Rectal smooth muscle tissue (tissue), 1 donor: ENCODE data around the gene GIMAP8.

Experiments used
- H3K27ac ChIP-seq: one replicate; pipeline ENCODE4 v1.7.0; 2013; ENCODE audit warnings: low read depth, low read length, inconsistent platforms
- H3K27me3 ChIP-seq: one replicate; pipeline ENCODE4 v1.7.0; 2013; ENCODE audit warnings: low read length; ENCODE audit not compliant: control insufficient read depth, insufficient read depth
- H3K36me3 ChIP-seq: one replicate; pipeline ENCODE4 v1.7.0; 2013; ENCODE audit warnings: low read length; ENCODE audit not compliant: control insufficient read depth, insufficient read depth
- H3K4me1 ChIP-seq: one replicate; pipeline ENCODE4 v1.7.0; 2013; ENCODE audit warnings: low read length; ENCODE audit not compliant: control insufficient read depth, insufficient read depth
- H3K4me3 ChIP-seq: one replicate; pipeline ENCODE4 v1.7.0; 2013; ENCODE audit warnings: low read length
- H3K9ac ChIP-seq: one replicate; pipeline ENCODE4 v1.7.0; 2013; ENCODE audit warnings: low read length

The GIMAP8 gene

GRCh38 chr7:150406567-150407421, 43.6 kb upstream of the GIMAP8 start:
- Histone ChIP-seq H3K27ac (peak overlapping the region; percentile 95), H3K9ac (no peak overlapping the region), H3K36me3 (no peaks in the 10 kb centered on the region), H3K4me1 (peaks cover 17% of the 10 kb centered on the region), H3K27me3 (no peaks in the 10 kb centered on the region), H3K4me3 (peak overlapping the region; percentile 78)

- Histone ChIP-seq H3K4me3 (no peak overlapping the region), H3K27ac (peak overlapping the region; percentile 95), H3K4me1 (peaks cover 17% of the 10 kb centered on the region), H3K27me3 (no peaks in the 10 kb centered on the region), H3K9ac (no peak overlapping the region), H3K36me3 (no peaks in the 10 kb centered on the region)
Observed at GRCh38 chr7:150407588-150408392, 42.6 kb upstream of the GIMAP8 start.

- H3K9ac ChIP-seq = no peak overlapping the region
- no peaks in the 10 kb centered on the region for H3K27me3 ChIP-seq
- no peak overlapping the region for H3K27ac ChIP-seq
- H3K4me1 ChIP-seq = peaks cover 17% of the 10 kb centered on the region
- no peaks in the 10 kb centered on the region for H3K36me3 ChIP-seq
- no peak overlapping the region for H3K4me3 ChIP-seq
Observed at GRCh38 chr7:150408393-150409299, 41.8 kb upstream of the GIMAP8 start.

- Histone ChIP-seq H3K4me1 (peaks cover 9% of the 10 kb centered on the region), H3K4me3 (no peak overlapping the region), H3K9ac (no peak overlapping the region), H3K27ac (no peak overlapping the region), H3K36me3 (no peaks in the 10 kb centered on the region), H3K27me3 (no peaks in the 10 kb centered on the region)
Observed at GRCh38 chr7:150409300-150410030, 41.0 kb upstream of the GIMAP8 start.

GRCh38 chr7:150410131-150410530, 40.3 kb upstream of the GIMAP8 start:
- H3K27me3 ChIP-seq = no peaks in the 10 kb centered on the region
- peak overlapping the region; percentile 12 for H3K27ac ChIP-seq
- H3K36me3 ChIP-seq = no peaks in the 10 kb centered on the region
- peaks cover 9% of the 10 kb centered on the region for H3K4me1 ChIP-seq
- H3K9ac ChIP-seq = no peak overlapping the region
- H3K4me3 ChIP-seq = no peak overlapping the region

GRCh38 chr7:150410680-150411346, 39.6 kb upstream of the GIMAP8 start:
- Histone ChIP-seq H3K4me3 (no peak overlapping the region), H3K27me3 (no peaks in the 10 kb centered on the region), H3K27ac (peak overlapping the region; percentile 12), H3K36me3 (no peaks in the 10 kb centered on the region), H3K4me1 (peaks cover 9% of the 10 kb centered on the region), H3K9ac (no peak overlapping the region)

- Histone ChIP-seq H3K4me3 (no peak overlapping the region), H3K9ac (no peak overlapping the region), H3K27me3 (no peaks in the 10 kb centered on the region), H3K4me1 (peaks cover 1% of the 10 kb centered on the region), H3K36me3 (no peaks in the 10 kb centered on the region), H3K27ac (no peak overlapping the region)
Observed at GRCh38 chr7:150411606-150412005, 38.8 kb upstream of the GIMAP8 start.

GRCh38 chr7:150412016-150412415, 38.4 kb upstream of the GIMAP8 start:
- H3K4me1 ChIP-seq = no peaks in the 10 kb centered on the region
- no peaks in the 10 kb centered on the region for H3K27me3 ChIP-seq
- H3K27ac ChIP-seq = no peak overlapping the region
- no peak overlapping the region for H3K9ac ChIP-seq
- no peak overlapping the region for H3K4me3 ChIP-seq
- H3K36me3 ChIP-seq = no peaks in the 10 kb centered on the region

GRCh38 chr7:150412518-150413488, 37.6 kb upstream of the GIMAP8 start:
- Histone ChIP-seq H3K9ac (no peak overlapping the region), H3K27ac (no peak overlapping the region), H3K4me1 (no peaks in the 10 kb centered on the region), H3K27me3 (no peaks in the 10 kb centered on the region), H3K4me3 (no peak overlapping the region), H3K36me3 (no peaks in the 10 kb centered on the region)

- Histone ChIP-seq H3K4me3 (no peak overlapping the region), H3K9ac (no peak overlapping the region), H3K36me3 (no peaks in the 10 kb centered on the region), H3K27ac (no peak overlapping the region), H3K27me3 (no peaks in the 10 kb centered on the region), H3K4me1 (no peaks in the 10 kb centered on the region)
Observed at GRCh38 chr7:150413640-150414081, 36.8 kb upstream of the GIMAP8 start.
